ENCODE measurements around the gene C1R.
A peak's percentile ranks its signal among the peaks of the same experiment; 100 is the strongest.

Gene C1R

GRCh38 chr12:7096979-7097378 is 4.7 kb upstream of the C1R start:
- peaks cover 12% of the 10 kb centered on the region for H3K4me1 ChIP-seq (ENCODE audit: control insufficient read depth, insufficient read depth, low read length)

GRCh38 chr12:7096006-7096932 is 4.0 kb upstream of the C1R start:
- H3K9ac ChIP-seq (ENCODE audit: low read length), result no peak overlapping the region
- H3K27ac ChIP-seq (ENCODE audit: low read depth, low read length), result no peak overlapping the region
- H3K9me3 ChIP-seq (ENCODE audit: control insufficient read depth, insufficient read depth, low read depth, low read length), result no peaks in the 10 kb centered on the region
- H3K4me3 ChIP-seq (ENCODE audit: low read depth, low read length), result no peak overlapping the region
- no peaks in the 10 kb centered on the region for H3K27me3 ChIP-seq (ENCODE audit: control insufficient read depth, insufficient read depth, low read length)
- peaks cover 19% of the 10 kb centered on the region for H3K4me1 ChIP-seq (ENCODE audit: control insufficient read depth, insufficient read depth, low read length)
- peaks cover 6% of the 10 kb centered on the region; the same call in 1 of the 2 replicates for H3K36me3 ChIP-seq (ENCODE audit: control insufficient read depth, insufficient read depth, low read length)

More at GRCh38 chr12:7096979-7097378, 4.7 kb upstream of the C1R start:
- H3K27ac ChIP-seq (ENCODE audit: low read depth, low read length), result no peak overlapping the region
- H3K9ac ChIP-seq (ENCODE audit: low read length), result no peak overlapping the region
- no peaks in the 10 kb centered on the region for H3K9me3 ChIP-seq (ENCODE audit: control insufficient read depth, insufficient read depth, low read depth, low read length)
- no peak overlapping the region for H3K4me3 ChIP-seq (ENCODE audit: low read depth, low read length)
- H3K27me3 ChIP-seq (ENCODE audit: control insufficient read depth, insufficient read depth, low read length), result no peaks in the 10 kb centered on the region
- peaks cover 6% of the 10 kb centered on the region; the same call in 1 of the 2 replicates for H3K36me3 ChIP-seq (ENCODE audit: control insufficient read depth, insufficient read depth, low read length)

GRCh38 chr12:7093892-7094291 is 1.6 kb upstream of the C1R start:
- no peak overlapping the region for H3K27ac ChIP-seq (ENCODE audit: low read depth, low read length)
- H3K9ac ChIP-seq (ENCODE audit: low read length), result no peak overlapping the region
- H3K4me3 ChIP-seq (ENCODE audit: low read depth, low read length), result no peak overlapping the region
- H3K4me1 ChIP-seq (ENCODE audit: control insufficient read depth, insufficient read depth, low read length), result peaks cover 31% of the 10 kb centered on the region
- no peaks in the 10 kb centered on the region for H3K27me3 ChIP-seq (ENCODE audit: control insufficient read depth, insufficient read depth, low read length)
- H3K36me3 ChIP-seq (ENCODE audit: control insufficient read depth, insufficient read depth, low read length), result no peaks in the 10 kb centered on the region
- H3K9me3 ChIP-seq (ENCODE audit: control insufficient read depth, insufficient read depth, low read depth, low read length), result no peaks in the 10 kb centered on the region

GRCh38 chr12:7093486-7093885 is 1.2 kb upstream of the C1R start:
- H3K9ac ChIP-seq (ENCODE audit: low read length), result no peak overlapping the region
- H3K9me3 ChIP-seq (ENCODE audit: control insufficient read depth, insufficient read depth, low read depth, low read length), result no peaks in the 10 kb centered on the region
- no peaks in the 10 kb centered on the region for H3K36me3 ChIP-seq (ENCODE audit: control insufficient read depth, insufficient read depth, low read length)
- no peak overlapping the region for H3K27ac ChIP-seq (ENCODE audit: low read depth, low read length)
- peaks cover 31% of the 10 kb centered on the region for H3K4me1 ChIP-seq (ENCODE audit: control insufficient read depth, insufficient read depth, low read length)
- H3K27me3 ChIP-seq (ENCODE audit: control insufficient read depth, insufficient read depth, low read length), result no peaks in the 10 kb centered on the region
- H3K4me3 ChIP-seq (ENCODE audit: low read depth, low read length), result no peak overlapping the region

- no peak overlapping the region for H3K9ac ChIP-seq (ENCODE audit: low read length)
- peaks cover 31% of the 10 kb centered on the region for H3K4me1 ChIP-seq (ENCODE audit: control insufficient read depth, insufficient read depth, low read length)
- H3K27me3 ChIP-seq (ENCODE audit: control insufficient read depth, insufficient read depth, low read length), result no peaks in the 10 kb centered on the region
- H3K36me3 ChIP-seq (ENCODE audit: control insufficient read depth, insufficient read depth, low read length), result no peaks in the 10 kb centered on the region
- no peak overlapping the region for H3K4me3 ChIP-seq (ENCODE audit: low read depth, low read length)
- H3K27ac ChIP-seq (ENCODE audit: low read depth, low read length), result no peak overlapping the region
- no peaks in the 10 kb centered on the region for H3K9me3 ChIP-seq (ENCODE audit: control insufficient read depth, insufficient read depth, low read depth, low read length)
These were observed 778 bp upstream of the C1R start for GRCh38 chr12:7092986-7093460.

GRCh38 chr12:7091660-7092228 is 501 bp downstream of the C1R start:
- Histone ChIP-seq H3K36me3 (ENCODE audit: control insufficient read depth, insufficient read depth, low read length) (no peaks in the 10 kb centered on the region), H3K9me3 (ENCODE audit: control insufficient read depth, insufficient read depth, low read depth, low read length) (no peaks in the 10 kb centered on the region), H3K27ac (ENCODE audit: low read depth, low read length) (no peak overlapping the region), H3K9ac (ENCODE audit: low read length) (peak overlapping the region; percentile 12), H3K27me3 (ENCODE audit: control insufficient read depth, insufficient read depth, low read length) (no peaks in the 10 kb centered on the region), H3K4me3 (ENCODE audit: low read depth, low read length) (peak overlapping the region; percentile 47; the same call in 1 of the 2 replicates), H3K4me1 (ENCODE audit: control insufficient read depth, insufficient read depth, low read length) (peaks cover 31% of the 10 kb centered on the region)

GRCh38 chr12:7091171-7091570 is 1.1 kb downstream of the C1R start:
- Histone ChIP-seq H3K4me1 (ENCODE audit: control insufficient read depth, insufficient read depth, low read length) (peaks cover 31% of the 10 kb centered on the region), H3K4me3 (ENCODE audit: low read depth, low read length) (no peak overlapping the region), H3K9me3 (ENCODE audit: control insufficient read depth, insufficient read depth, low read depth, low read length) (no peaks in the 10 kb centered on the region), H3K27ac (ENCODE audit: low read depth, low read length) (no peak overlapping the region), H3K9ac (ENCODE audit: low read length) (no peak overlapping the region), H3K36me3 (ENCODE audit: control insufficient read depth, insufficient read depth, low read length) (no peaks in the 10 kb centered on the region), H3K27me3 (ENCODE audit: control insufficient read depth, insufficient read depth, low read length) (no peaks in the 10 kb centered on the region)

GRCh38 chr12:7090222-7090998 is 1.8 kb downstream of the C1R start:
- H3K4me1 ChIP-seq (ENCODE audit: control insufficient read depth, insufficient read depth, low read length), result peaks cover 26% of the 10 kb centered on the region
- no peak overlapping the region for H3K9ac ChIP-seq (ENCODE audit: low read length)
- no peaks in the 10 kb centered on the region for H3K27me3 ChIP-seq (ENCODE audit: control insufficient read depth, insufficient read depth, low read length)
- H3K36me3 ChIP-seq (ENCODE audit: control insufficient read depth, insufficient read depth, low read length), result no peaks in the 10 kb centered on the region
- no peak overlapping the region for H3K27ac ChIP-seq (ENCODE audit: low read depth, low read length)
- H3K4me3 ChIP-seq (ENCODE audit: low read depth, low read length), result peak overlapping the region; percentile 10; the same call in 1 of the 2 replicates
- H3K9me3 ChIP-seq (ENCODE audit: control insufficient read depth, insufficient read depth, low read depth, low read length), result no peaks in the 10 kb centered on the region

GRCh38 chr12:7089196-7089871 is 2.9 kb downstream of the C1R start:
- no peak overlapping the region for H3K27ac ChIP-seq (ENCODE audit: low read depth, low read length)
- H3K4me1 ChIP-seq (ENCODE audit: control insufficient read depth, insufficient read depth, low read length), result peaks cover 25% of the 10 kb centered on the region
- H3K36me3 ChIP-seq (ENCODE audit: control insufficient read depth, insufficient read depth, low read length), result peaks cover 3% of the 10 kb centered on the region; the same call in 1 of the 2 replicates
- H3K4me3 ChIP-seq (ENCODE audit: low read depth, low read length), result no peak overlapping the region
- no peaks in the 10 kb centered on the region for H3K27me3 ChIP-seq (ENCODE audit: control insufficient read depth, insufficient read depth, low read length)
- peaks cover 7% of the 10 kb centered on the region; the same call in 1 of the 2 replicates for H3K9me3 ChIP-seq (ENCODE audit: control insufficient read depth, insufficient read depth, low read depth, low read length)
- no peak overlapping the region for H3K9ac ChIP-seq (ENCODE audit: low read length)

GRCh38 chr12:7083125-7083524 is 9.1 kb downstream of the C1R start:
- no peak overlapping the region for H3K27ac ChIP-seq (ENCODE audit: low read depth, low read length)
- H3K4me3 ChIP-seq (ENCODE audit: low read depth, low read length), result no peak overlapping the region
- no peaks in the 10 kb centered on the region for H3K4me1 ChIP-seq (ENCODE audit: control insufficient read depth, insufficient read depth, low read length)
- H3K9me3 ChIP-seq (ENCODE audit: control insufficient read depth, insufficient read depth, low read depth, low read length), result peaks cover 7% of the 10 kb centered on the region; the same call in 1 of the 2 replicates
- H3K36me3 ChIP-seq (ENCODE audit: control insufficient read depth, insufficient read depth, low read length), result peaks cover 7% of the 10 kb centered on the region; the same call in 1 of the 2 replicates
- H3K27me3 ChIP-seq (ENCODE audit: control insufficient read depth, insufficient read depth, low read length), result no peaks in the 10 kb centered on the region
- no peak overlapping the region for H3K9ac ChIP-seq (ENCODE audit: low read length)

Data from HUES6 (cell line).